Epithelial cell of proximal tubule (primary cell): ENCODE results near the gene LRIG1. TPM values are rescaled to one million over a fixed set of nuclear protein-coding genes. Genes with fewer than 3 reads are reported as not detected.

Source experiments
- DNase-seq: peaks from one replicate; pipeline ENCODE4 v3.0.0-alpha.2; 2011; ENCODE audit warnings: low read depth
- H3K4me3 ChIP-seq: 2 replicates; pipeline ENCODE4 v1.5.1; 2011; ENCODE audit warnings: low read depth, mild to moderate bottlenecking, low read length
- CTCF ChIP-seq: conservative IDR thresholded peaks from 2 replicates; pipeline ENCODE4 v1.5.1; 2012; ENCODE audit warnings: low read depth, mild to moderate bottlenecking, low read length
- total RNA-seq: library from RNA; depleted of rRNA; stranded (reverse); fragments of >200 nt; gene quantifications from 2 replicates; pipeline ENCODE4 v1.2.3, GENCODE V29; 2015

The LRIG1 gene
- total RNA-seq, 1 donor from 2014 or later = 10.0 TPM

- no peak for DNase-seq
- TF ChIP-seq CTCF = no peak
- no peak overlapping the region for H3K4me3 ChIP-seq
Observed at GRCh38 chr3:66489115-66489514, 11.7 kb downstream of the LRIG1 start.

- TF ChIP-seq CTCF = no peak
- no peak for DNase-seq
Observed at GRCh38 chr3:66488492-66488891, 12.3 kb downstream of the LRIG1 start.

GRCh38 chr3:66487465-66487864 is 13.4 kb downstream of the LRIG1 start:
- no peak for TF ChIP-seq CTCF
- no peak overlapping the region for H3K4me3 ChIP-seq
- no peak for DNase-seq

More at GRCh38 chr3:66488492-66488891, 12.3 kb downstream of the LRIG1 start:
- no peak overlapping the region for H3K4me3 ChIP-seq

- TF ChIP-seq CTCF = no peak
- DNase-seq = no peak
- no peak overlapping the region for H3K4me3 ChIP-seq
Observed at GRCh38 chr3:66486646-66487045, 14.2 kb downstream of the LRIG1 start.

- TF ChIP-seq CTCF = no peak
- no peak for DNase-seq
- H3K4me3 ChIP-seq = no peak overlapping the region
Observed at GRCh38 chr3:66486202-66486601, 14.6 kb downstream of the LRIG1 start.

GRCh38 chr3:66485291-66485968 is 15.4 kb downstream of the LRIG1 start:
- TF ChIP-seq CTCF = no peak
- DNase-seq = no peak
- H3K4me3 ChIP-seq = no peak overlapping the region
